Keratinocyte (primary cell): ENCODE data around the gene NUTF2. TPM values are rescaled to one million over a fixed set of nuclear protein-coding genes. Genes with fewer than 3 reads are reported as not detected.

Experiments
- DNase-seq: peaks from one replicate; pipeline ENCODE4 v3.0.0-alpha.2; 2011; ENCODE audit warnings: low read depth, missing footprints, low spot score
- FAIRE-seq: peaks from 2 replicates; lab custom pipeline; 2011; peaks lifted over from hg19 to GRCh38; lab: Jason Lieb, UNC
- H2AFZ ChIP-seq: 2 replicates; pipeline ENCODE4 v1.6.0; 2012; ENCODE audit warnings: low read length, control low read depth, inconsistent platforms; ENCODE audit not compliant: control insufficient read depth
- H3K27ac ChIP-seq: 2 replicates; pipeline ENCODE4 v1.5.1; 2011; ENCODE audit warnings: low read length; ENCODE audit not compliant: control insufficient read depth, insufficient read depth
- H3K27me3 ChIP-seq: 3 replicates; pipeline ENCODE4 v1.6.0; 2011; ENCODE audit warnings: low read length; ENCODE audit not compliant: control insufficient read depth, insufficient read depth; ENCODE audit errors: extremely low read depth
- H3K36me3 ChIP-seq, 2 experiments: 2 replicates in 1 of 2; 3 replicates in 1 of 2; pipeline ENCODE4 v1.5.1; 2011; ENCODE audit warnings: low read length in 2 of 2, mild to moderate bottlenecking in 1 of 2; ENCODE audit not compliant: control insufficient read depth in 2 of 2, insufficient read depth in 2 of 2; ENCODE audit errors: extremely low read depth in 1 of 2
- H3K4me1 ChIP-seq: 3 replicates; pipeline ENCODE4 v1.5.1; 2011; ENCODE audit warnings: low read length; ENCODE audit not compliant: control insufficient read depth, insufficient read depth; ENCODE audit errors: extremely low read depth
- H3K4me2 ChIP-seq: 3 replicates; pipeline ENCODE4 v1.6.0; 2011; ENCODE audit warnings: low read depth, low read length; ENCODE audit not compliant: control insufficient read depth, insufficient read depth; ENCODE audit errors: extremely low read depth
- H3K4me3 ChIP-seq, 3 experiments: fragments of 200-600 bp in 1 of 3; sonication (generic) in 1 of 3; 2 replicates in 2 of 3; 3 replicates in 1 of 3; pipeline ENCODE4 v1.5.1; 2011 to 2016; ENCODE audit warnings: low read length in 3 of 3, mild to moderate bottlenecking in 3 of 3, control low read depth in 2 of 3, inconsistent platforms in 1 of 3, low read depth in 1 of 3, mixed read lengths in 1 of 3, mixed run types in 1 of 3, moderate library complexity in 1 of 3; ENCODE audit not compliant: control insufficient read depth in 2 of 3, insufficient read depth in 2 of 3; ENCODE audit errors: extremely low read depth in 1 of 3
- H3K79me2 ChIP-seq: 2 replicates; pipeline ENCODE4 v1.6.0; 2012; ENCODE audit warnings: low read length; ENCODE audit not compliant: control insufficient read depth, insufficient read depth
- H3K9ac ChIP-seq: 3 replicates; pipeline ENCODE4 v1.6.0; 2011; ENCODE audit warnings: low read length; ENCODE audit not compliant: control insufficient read depth, insufficient read depth; ENCODE audit errors: extremely low read depth
- H3K9me1 ChIP-seq: 3 replicates; pipeline ENCODE4 v1.6.0; 2011; ENCODE audit warnings: low read length; ENCODE audit not compliant: control insufficient read depth, insufficient read depth; ENCODE audit errors: extremely low read depth
- H3K9me3 ChIP-seq: 2 replicates; pipeline ENCODE4 v1.5.1; 2012; ENCODE audit warnings: low read depth, low read length; ENCODE audit not compliant: control insufficient read depth
- H4K20me1 ChIP-seq: 3 replicates; pipeline ENCODE4 v1.6.0; 2011; ENCODE audit warnings: low read length; ENCODE audit not compliant: control insufficient read depth, insufficient read depth; ENCODE audit errors: extremely low read depth
- EZH2 ChIP-seq: IDR thresholded peaks from one replicate; pipeline ENCODE4 v1.6.1; 2012; ENCODE audit warnings: inconsistent platforms, mild to moderate bottlenecking, low read length, moderate library complexity
- dilution Hi-C: fragments of 300-500 bp; cut with MboI; formaldehyde crosslinking; loops from one replicate; pipeline ENCODE4 v1.7.0; 2020; ENCODE audit warnings: low sequenced_read_pairs; ENCODE audit not compliant: extremely low pct_ligation_motif_present
- polyA plus RNA-seq, 5 experiments: library from polyadenylated mRNA; depleted of rRNA in 3 of 5; stranded (reverse) in 3 of 5; stranded (forward) in 1 of 5; unstranded in 1 of 5; fragments of >200 nt; gene quantifications; 1 replicate in 1 of 5; 2 replicates in 3 of 5; 3 replicates in 1 of 5; pipeline versions ENCODE4 v1.2.1 to v1.2.3, GENCODE V29; 2011 to 2012; ENCODE audit warnings: missing spikeins in 2 of 5, low read depth in 1 of 5, low replicate concordance in 1 of 5
- TF ChIP-seq, protein P1 (sequence below), 3 experiments: IDR thresholded peaks in 1 of 3; conservative IDR thresholded peaks in 1 of 3; optimal IDR thresholded peaks in 1 of 3; 2 replicates in 2 of 3; 3 replicates in 1 of 3; pipeline versions ENCODE3 to v1.5.1; 2011; ENCODE audit warnings: low read length in 3 of 3, mild to moderate bottlenecking in 3 of 3, moderate library complexity in 2 of 3, control low read depth in 1 of 3, inconsistent platforms in 1 of 3; ENCODE audit not compliant: insufficient read depth in 2 of 3; ENCODE audit errors: extremely low read depth in 1 of 3

Gene NUTF2
- polyA plus RNA-seq, 1 donor (not counting 4 experiments of a cell fraction or from before 2014, with no cell fraction given): 189 TPM

DNA sequence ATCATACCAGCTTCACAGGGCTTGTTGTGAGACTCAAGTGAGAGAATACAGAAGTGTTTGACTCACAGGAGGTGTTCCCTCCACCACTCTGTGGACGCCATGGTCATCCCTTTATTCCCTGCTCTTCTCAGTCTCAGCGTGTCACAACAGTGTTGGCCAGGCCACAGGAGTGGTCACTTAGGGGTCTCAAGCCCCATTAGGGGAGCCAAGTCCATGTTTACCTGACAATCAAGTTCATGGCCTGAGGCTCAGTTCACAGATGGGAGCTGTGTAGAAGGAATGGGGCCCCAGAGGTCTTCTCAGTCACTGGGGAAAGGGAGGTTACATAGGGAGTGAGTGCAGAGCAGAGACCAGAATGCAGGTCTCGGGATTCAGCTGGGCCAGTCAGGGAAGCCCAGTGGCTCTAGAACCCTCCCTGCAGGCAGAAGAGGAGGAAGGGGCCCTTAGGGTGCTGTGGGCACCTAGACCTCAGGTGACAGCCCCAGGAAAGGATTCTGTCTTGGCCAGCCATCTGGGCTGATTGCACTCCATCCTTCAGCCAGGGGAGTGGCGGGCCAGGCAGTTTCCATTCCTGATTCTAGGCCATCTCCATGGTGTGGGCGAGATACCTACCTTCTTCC lies 10.3 kb downstream of the NUTF2 start:
- peak overlapping the region; percentile 97 for H3K27ac ChIP-seq
- TF ChIP-seq EZH2: no peak
- TF ChIP-seq, protein P1, sequence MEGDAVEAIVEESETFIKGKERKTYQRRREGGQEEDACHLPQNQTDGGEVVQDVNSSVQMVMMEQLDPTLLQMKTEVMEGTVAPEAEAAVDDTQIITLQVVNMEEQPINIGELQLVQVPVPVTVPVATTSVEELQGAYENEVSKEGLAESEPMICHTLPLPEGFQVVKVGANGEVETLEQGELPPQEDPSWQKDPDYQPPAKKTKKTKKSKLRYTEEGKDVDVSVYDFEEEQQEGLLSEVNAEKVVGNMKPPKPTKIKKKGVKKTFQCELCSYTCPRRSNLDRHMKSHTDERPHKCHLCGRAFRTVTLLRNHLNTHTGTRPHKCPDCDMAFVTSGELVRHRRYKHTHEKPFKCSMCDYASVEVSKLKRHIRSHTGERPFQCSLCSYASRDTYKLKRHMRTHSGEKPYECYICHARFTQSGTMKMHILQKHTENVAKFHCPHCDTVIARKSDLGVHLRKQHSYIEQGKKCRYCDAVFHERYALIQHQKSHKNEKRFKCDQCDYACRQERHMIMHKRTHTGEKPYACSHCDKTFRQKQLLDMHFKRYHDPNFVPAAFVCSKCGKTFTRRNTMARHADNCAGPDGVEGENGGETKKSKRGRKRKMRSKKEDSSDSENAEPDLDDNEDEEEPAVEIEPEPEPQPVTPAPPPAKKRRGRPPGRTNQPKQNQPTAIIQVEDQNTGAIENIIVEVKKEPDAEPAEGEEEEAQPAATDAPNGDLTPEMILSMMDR (optimal IDR thresholded peaks at IDR 0.05 in 1 of 3, IDR thresholded peaks at IDR 0.05 in 1 of 3, conservative IDR thresholded peaks at IDR 0.05 in 1 of 3; ENCODE audit: extremely low read depth in 1 of 3, insufficient read depth in 2 of 3, low read length in 3 of 3): no peak
- dilution Hi-C loops: no loop called here
- H3K27me3 ChIP-seq: no peaks in the 10 kb centered on the region
- H3K79me2 ChIP-seq: peaks cover 92% of the 10 kb centered on the region
- H2AFZ ChIP-seq: no peak overlapping the region
- peak overlapping the region; percentile 1 for H3K4me2 ChIP-seq
- no peak for FAIRE-seq
- no peaks in the 10 kb centered on the region for H3K9me3 ChIP-seq
- peak overlapping the region; percentile 53 for H3K9ac ChIP-seq
- no peak for DNase-seq
- peaks cover 32% of the 10 kb centered on the region for H3K4me1 ChIP-seq
- H3K9me1 ChIP-seq: peaks cover 5% of the 10 kb centered on the region
- H3K4me3 ChIP-seq: no peak overlapping the region
- peaks cover 35% of the 10 kb centered on the region for H4K20me1 ChIP-seq
- H3K36me3 ChIP-seq: peaks cover 5 to 33% of the 10 kb centered on the region in 2 experiments

DNA sequence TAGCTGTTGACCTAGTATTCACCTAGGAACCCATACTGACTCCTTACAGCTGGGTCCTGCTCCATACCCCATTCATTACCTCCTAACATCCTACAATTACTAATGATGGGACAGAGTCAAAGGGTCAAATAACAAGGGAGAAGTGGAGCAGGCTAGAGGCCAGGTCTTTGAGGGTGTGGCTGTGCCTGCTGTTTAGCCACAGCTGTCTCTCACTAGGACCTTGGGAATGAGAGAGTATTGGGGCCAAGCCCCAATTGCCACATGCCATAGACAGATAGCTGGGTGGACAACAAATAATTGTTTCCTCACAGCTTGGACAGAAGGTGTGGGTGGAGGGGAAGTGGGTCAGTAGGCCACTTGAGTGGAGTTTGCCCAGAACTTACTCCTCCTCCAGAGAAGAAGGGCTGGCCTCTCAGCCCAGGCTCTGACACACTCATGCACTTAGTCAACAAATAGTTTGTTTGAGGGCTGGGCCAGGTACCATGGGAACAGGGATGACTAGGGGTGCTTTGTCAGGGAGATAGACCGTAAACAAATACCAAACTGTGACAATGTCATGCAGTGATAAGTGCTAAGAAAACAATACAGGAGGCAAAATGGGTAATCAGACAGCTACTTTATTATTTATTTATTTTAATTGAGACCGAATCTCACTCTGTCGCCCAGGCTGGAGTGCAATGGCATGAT lies 11.0 kb downstream of the NUTF2 start:
- Histone ChIP-seq H2AFZ (no peak overlapping the region), H3K9me1 (peaks cover 7% of the 10 kb centered on the region), H3K9ac (peak overlapping the region; percentile 75), H3K9me3 (no peaks in the 10 kb centered on the region), H3K27ac (peak overlapping the region; percentile 97), H3K4me2 (peak overlapping the region; percentile 1), H3K4me3 (no peak overlapping the region), H3K79me2 (peaks cover 94% of the 10 kb centered on the region), H3K36me3 (peaks cover 5 to 38% of the 10 kb centered on the region in 2 experiments), H3K27me3 (no peaks in the 10 kb centered on the region), H4K20me1 (peaks cover 40% of the 10 kb centered on the region), H3K4me1 (peaks cover 33% of the 10 kb centered on the region)
- no peak for TF ChIP-seq EZH2
- TF ChIP-seq, protein P1 (optimal IDR thresholded peaks at IDR 0.05 in 1 of 3, IDR thresholded peaks at IDR 0.05 in 1 of 3, conservative IDR thresholded peaks at IDR 0.05 in 1 of 3; ENCODE audit: extremely low read depth in 1 of 3, insufficient read depth in 2 of 3, low read length in 3 of 3): no peak
- DNase-seq (no peak), FAIRE-seq (peak; percentile 58)
- dilution Hi-C loops: no loop called here
